ENCODE measurements around the gene KCNIP3.
A peak's percentile ranks its signal among the peaks of the same experiment; 100 is the strongest.

Gene KCNIP3

DNA sequence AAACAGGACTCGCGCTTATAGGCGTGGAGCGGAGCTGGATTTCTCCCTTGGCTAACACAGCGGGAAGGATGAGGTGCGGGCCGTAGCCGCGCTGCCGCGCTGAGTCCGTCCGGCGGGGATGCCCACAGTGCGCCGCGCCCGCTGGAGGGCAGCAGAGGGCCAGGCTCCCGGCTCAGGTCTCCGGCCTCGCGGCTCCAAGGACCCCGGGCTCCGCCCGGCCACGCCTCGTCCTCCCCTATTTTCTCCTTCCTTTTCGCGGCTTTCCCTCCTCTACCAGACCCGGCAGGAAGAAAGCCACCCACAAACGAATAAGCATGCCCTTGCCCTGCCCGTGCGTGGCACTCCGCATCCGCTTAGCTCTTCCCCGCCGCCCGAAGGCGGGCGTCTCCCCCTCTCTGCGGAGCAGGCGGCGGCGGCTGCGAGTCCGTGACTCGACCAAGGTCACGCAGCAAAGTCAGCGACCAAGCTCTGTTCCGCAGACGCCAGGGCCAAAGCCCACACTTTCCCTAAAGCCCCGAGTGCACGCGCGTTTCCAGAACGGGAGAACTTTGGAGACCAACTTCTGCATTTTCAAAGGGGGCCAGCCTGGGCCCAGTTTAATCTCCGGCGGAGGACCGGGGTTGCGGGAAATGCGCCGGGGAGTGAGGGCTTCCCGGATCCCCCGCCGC lies 48.5 kb downstream of the KCNIP3 start:
- H3K9ac ChIP-seq (ENCODE audit: low read length in 2 of 2), result peak overlapping the region; percentile 58 to 70
- H3K27me3 ChIP-seq (ENCODE audit: control insufficient read depth in 1 of 2, insufficient read depth in 2 of 2, low read length in 2 of 2), result peaks cover 0 to 4% of the 10 kb centered on the region in 2 donors
- H3K9me3 ChIP-seq (ENCODE audit: control insufficient read depth in 2 of 2, low read length in 2 of 2), result no peaks in the 10 kb centered on the region
- no peaks in the 10 kb centered on the region for H3K36me3 ChIP-seq (ENCODE audit: control insufficient read depth in 2 of 2, insufficient read depth in 2 of 2, low read length in 2 of 2)
- peak overlapping the region; percentile 78 to 81 for H3K4me3 ChIP-seq (ENCODE audit: low read length in 2 of 2)
- H3K4me1 ChIP-seq (ENCODE audit: control insufficient read depth, insufficient read depth, low read length), result peaks cover 21% of the 10 kb centered on the region
- H3K27ac ChIP-seq (ENCODE audit: low read length), result peak overlapping the region; percentile 55

DNA sequence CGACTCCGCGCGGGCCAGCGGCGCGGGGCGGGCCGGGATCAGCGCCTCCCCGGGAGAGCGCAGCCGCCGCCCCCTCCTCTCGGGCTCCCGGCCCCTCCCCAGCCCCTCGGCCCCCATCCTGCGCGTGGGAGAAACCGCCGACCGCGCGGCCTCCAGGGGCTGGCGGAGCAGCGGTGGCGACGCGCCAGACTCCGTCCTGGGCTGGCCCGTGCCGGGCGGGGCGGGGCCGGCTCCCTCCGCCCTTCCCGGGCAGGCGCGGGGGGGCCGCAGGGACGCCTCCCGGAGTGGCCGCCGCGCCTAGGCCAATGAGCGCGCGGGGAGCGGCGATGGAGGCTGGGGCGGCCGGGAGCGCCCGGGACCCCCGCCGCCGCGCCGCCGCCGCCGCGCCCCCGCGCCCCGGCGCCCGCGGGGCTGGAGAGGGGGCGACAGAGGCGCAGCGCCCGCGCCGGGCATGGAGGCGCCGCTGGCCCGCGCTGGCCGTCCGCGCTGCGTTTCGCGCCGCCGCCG lies 49.1 kb downstream of the KCNIP3 start:
- Histone ChIP-seq H3K36me3 (ENCODE audit: control insufficient read depth in 2 of 2, insufficient read depth in 2 of 2, low read length in 2 of 2) (no peaks in the 10 kb centered on the region), H3K4me1 (ENCODE audit: control insufficient read depth, insufficient read depth, low read length) (peaks cover 21% of the 10 kb centered on the region), H3K9me3 (ENCODE audit: control insufficient read depth in 2 of 2, low read length in 2 of 2) (no peaks in the 10 kb centered on the region), H3K4me3 (ENCODE audit: low read length in 2 of 2) (peak overlapping the region; percentile 78 to 81), H3K9ac (ENCODE audit: low read length in 2 of 2) (peak overlapping the region in 1 of 2 donors; percentile 70), H3K27me3 (ENCODE audit: control insufficient read depth in 1 of 2, insufficient read depth in 2 of 2, low read length in 2 of 2) (peaks cover 0 to 4% of the 10 kb centered on the region in 2 donors), H3K27ac (ENCODE audit: low read length) (peak overlapping the region; percentile 55)

GRCh38 chr2:95346738-95347671 lies 49.9 kb downstream of the KCNIP3 start:
- peak overlapping the region; percentile 22 to 58 for H3K9ac ChIP-seq (ENCODE audit: low read length in 2 of 2)
- H3K4me1 ChIP-seq (ENCODE audit: control insufficient read depth, insufficient read depth, low read length), result peaks cover 21% of the 10 kb centered on the region
- H3K4me3 ChIP-seq (ENCODE audit: low read length in 2 of 2), result peak overlapping the region; percentile 60 to 76
- H3K9me3 ChIP-seq (ENCODE audit: control insufficient read depth in 2 of 2, low read length in 2 of 2), result no peaks in the 10 kb centered on the region
- no peak overlapping the region for H3K27ac ChIP-seq (ENCODE audit: low read length)
- no peaks in the 10 kb centered on the region for H3K36me3 ChIP-seq (ENCODE audit: control insufficient read depth in 2 of 2, insufficient read depth in 2 of 2, low read length in 2 of 2)
- H3K27me3 ChIP-seq (ENCODE audit: control insufficient read depth in 1 of 2, insufficient read depth in 2 of 2, low read length in 2 of 2), result peaks cover 0 to 2% of the 10 kb centered on the region in 2 donors

DNA sequence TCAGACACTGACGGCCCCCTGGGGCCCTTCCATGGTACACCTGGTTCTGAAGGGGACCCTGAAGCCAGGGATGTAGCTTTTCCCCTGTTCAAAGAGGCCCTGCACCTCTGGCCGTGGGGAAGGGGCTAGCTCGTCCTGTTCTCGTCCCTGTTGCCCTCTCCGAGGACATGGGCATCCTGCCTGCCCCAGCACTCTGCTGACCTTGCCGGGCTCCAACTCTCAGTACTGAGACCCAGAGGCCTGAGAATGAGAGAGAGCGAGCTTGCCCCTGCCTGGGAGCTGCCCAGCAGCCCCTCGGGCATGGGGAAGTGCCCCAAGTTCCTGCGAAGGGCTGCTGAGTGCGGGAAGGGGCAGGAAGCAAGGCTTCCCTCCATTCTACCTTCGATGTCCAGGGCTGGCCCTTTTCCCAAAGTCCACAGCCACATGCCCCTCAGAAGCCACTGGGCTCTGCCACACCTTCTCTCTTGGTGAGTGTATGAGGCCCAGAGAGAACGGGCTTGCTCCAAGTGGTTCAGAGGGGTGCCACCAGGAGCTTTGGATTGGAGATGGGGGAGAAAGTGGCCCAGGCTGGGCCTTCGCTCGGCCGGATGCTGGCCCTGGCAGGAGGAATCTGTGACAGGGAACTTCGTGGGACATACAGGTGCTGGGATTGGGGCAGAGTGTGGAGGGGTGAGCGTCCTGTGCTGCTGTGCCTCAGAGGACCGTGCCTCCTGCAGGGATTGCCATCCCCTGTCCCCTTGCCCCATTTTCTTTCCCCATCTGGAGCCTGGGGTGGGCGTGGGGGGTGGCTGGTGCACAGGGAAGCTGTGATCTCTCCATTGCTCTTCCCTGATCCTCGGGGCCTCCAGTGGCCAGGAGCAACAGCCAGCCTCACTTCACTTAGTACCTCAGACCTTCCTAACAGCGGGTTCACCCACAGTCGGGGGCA lies 50.8 kb downstream of the KCNIP3 start:
- no peaks in the 10 kb centered on the region for H3K36me3 ChIP-seq (ENCODE audit: control insufficient read depth in 2 of 2, insufficient read depth in 2 of 2, low read length in 2 of 2)
- H3K9me3 ChIP-seq (ENCODE audit: control insufficient read depth in 2 of 2, low read length in 2 of 2), result no peaks in the 10 kb centered on the region
- H3K4me3 ChIP-seq (ENCODE audit: low read length in 2 of 2), result peak overlapping the region in 1 of 2 donors; percentile 22
- H3K4me1 ChIP-seq (ENCODE audit: control insufficient read depth, insufficient read depth, low read length), result peaks cover 21% of the 10 kb centered on the region
- no peaks in the 10 kb centered on the region for H3K27me3 ChIP-seq (ENCODE audit: control insufficient read depth in 1 of 2, insufficient read depth in 2 of 2, low read length in 2 of 2)
- H3K27ac ChIP-seq (ENCODE audit: low read length), result no peak overlapping the region
- H3K9ac ChIP-seq (ENCODE audit: low read length in 2 of 2), result no peak overlapping the region

- no peaks in the 10 kb centered on the region for H3K36me3 ChIP-seq (ENCODE audit: control insufficient read depth in 2 of 2, insufficient read depth in 2 of 2, low read length in 2 of 2)
- H3K4me3 ChIP-seq (ENCODE audit: low read length in 2 of 2), result no peak overlapping the region
- H3K4me1 ChIP-seq (ENCODE audit: control insufficient read depth, insufficient read depth, low read length), result peaks cover 21% of the 10 kb centered on the region
- H3K9me3 ChIP-seq (ENCODE audit: control insufficient read depth in 2 of 2, low read length in 2 of 2), result no peaks in the 10 kb centered on the region
- no peak overlapping the region for H3K9ac ChIP-seq (ENCODE audit: low read length in 2 of 2)
- no peak overlapping the region for H3K27ac ChIP-seq (ENCODE audit: low read length)
- H3K27me3 ChIP-seq (ENCODE audit: control insufficient read depth in 1 of 2, insufficient read depth in 2 of 2, low read length in 2 of 2), result no peaks in the 10 kb centered on the region
Measured at GRCh38 chr2:95348609-95349567, 51.7 kb downstream of the KCNIP3 start.

GRCh38 chr2:95349568-95350322 lies 52.6 kb downstream of the KCNIP3 start:
- no peak overlapping the region for H3K4me3 ChIP-seq (ENCODE audit: low read length in 2 of 2)
- no peaks in the 10 kb centered on the region for H3K36me3 ChIP-seq (ENCODE audit: control insufficient read depth in 2 of 2, insufficient read depth in 2 of 2, low read length in 2 of 2)
- no peak overlapping the region for H3K27ac ChIP-seq (ENCODE audit: low read length)
- H3K27me3 ChIP-seq (ENCODE audit: control insufficient read depth in 1 of 2, insufficient read depth in 2 of 2, low read length in 2 of 2), result no peaks in the 10 kb centered on the region
- no peaks in the 10 kb centered on the region for H3K9me3 ChIP-seq (ENCODE audit: control insufficient read depth in 2 of 2, low read length in 2 of 2)
- H3K9ac ChIP-seq (ENCODE audit: low read length in 2 of 2), result no peak overlapping the region
- peaks cover 21% of the 10 kb centered on the region for H3K4me1 ChIP-seq (ENCODE audit: control insufficient read depth, insufficient read depth, low read length)

DNA sequence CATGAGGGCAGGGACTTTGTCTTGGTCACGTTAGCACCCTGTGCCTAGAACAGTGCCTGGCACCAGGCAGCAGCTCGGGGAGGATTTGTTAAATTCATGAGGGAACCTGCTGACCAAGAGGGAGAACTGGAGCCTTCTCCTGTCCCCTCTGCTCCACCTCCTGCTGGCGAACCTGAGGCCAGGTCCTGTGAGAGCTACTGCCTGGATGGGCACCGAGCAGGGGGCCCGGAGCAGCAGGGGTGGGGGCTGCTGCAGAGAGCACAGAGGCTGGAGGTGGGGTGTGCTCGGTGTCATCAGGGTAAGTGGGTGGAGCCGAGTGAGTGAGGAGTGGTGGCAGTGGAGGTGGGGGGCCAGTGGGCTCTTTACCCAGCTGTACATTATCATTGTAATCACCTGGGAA lies 53.2 kb downstream of the KCNIP3 start:
- no peaks in the 10 kb centered on the region for H3K27me3 ChIP-seq (ENCODE audit: control insufficient read depth in 1 of 2, insufficient read depth in 2 of 2, low read length in 2 of 2)
- no peak overlapping the region for H3K9ac ChIP-seq (ENCODE audit: low read length in 2 of 2)
- no peak overlapping the region for H3K4me3 ChIP-seq (ENCODE audit: low read length in 2 of 2)
- peaks cover 15% of the 10 kb centered on the region for H3K4me1 ChIP-seq (ENCODE audit: control insufficient read depth, insufficient read depth, low read length)
- no peaks in the 10 kb centered on the region for H3K9me3 ChIP-seq (ENCODE audit: control insufficient read depth in 2 of 2, low read length in 2 of 2)
- H3K27ac ChIP-seq (ENCODE audit: low read length), result no peak overlapping the region
- H3K36me3 ChIP-seq (ENCODE audit: control insufficient read depth in 2 of 2, insufficient read depth in 2 of 2, low read length in 2 of 2), result no peaks in the 10 kb centered on the region

GRCh38 chr2:95350774-95351597 lies 53.8 kb downstream of the KCNIP3 start:
- H3K4me1 ChIP-seq (ENCODE audit: control insufficient read depth, insufficient read depth, low read length), result peaks cover 14% of the 10 kb centered on the region
- no peak overlapping the region for H3K9ac ChIP-seq (ENCODE audit: low read length in 2 of 2)
- H3K36me3 ChIP-seq (ENCODE audit: control insufficient read depth in 2 of 2, insufficient read depth in 2 of 2, low read length in 2 of 2), result no peaks in the 10 kb centered on the region
- H3K27me3 ChIP-seq (ENCODE audit: control insufficient read depth in 1 of 2, insufficient read depth in 2 of 2, low read length in 2 of 2), result no peaks in the 10 kb centered on the region
- no peak overlapping the region for H3K4me3 ChIP-seq (ENCODE audit: low read length in 2 of 2)
- H3K9me3 ChIP-seq (ENCODE audit: control insufficient read depth in 2 of 2, low read length in 2 of 2), result no peaks in the 10 kb centered on the region
- no peak overlapping the region for H3K27ac ChIP-seq (ENCODE audit: low read length)

GRCh38 chr2:95351598-95351915 lies 54.4 kb downstream of the KCNIP3 start:
- H3K27me3 ChIP-seq (ENCODE audit: control insufficient read depth in 1 of 2, insufficient read depth in 2 of 2, low read length in 2 of 2), result no peaks in the 10 kb centered on the region
- H3K9ac ChIP-seq (ENCODE audit: low read length in 2 of 2), result no peak overlapping the region
- no peak overlapping the region for H3K4me3 ChIP-seq (ENCODE audit: low read length in 2 of 2)
- H3K9me3 ChIP-seq (ENCODE audit: control insufficient read depth in 2 of 2, low read length in 2 of 2), result no peaks in the 10 kb centered on the region
- H3K36me3 ChIP-seq (ENCODE audit: control insufficient read depth in 2 of 2, insufficient read depth in 2 of 2, low read length in 2 of 2), result no peaks in the 10 kb centered on the region
- no peak overlapping the region for H3K27ac ChIP-seq (ENCODE audit: low read length)
- H3K4me1 ChIP-seq (ENCODE audit: control insufficient read depth, insufficient read depth, low read length), result peaks cover 14% of the 10 kb centered on the region
